ENCODE measurements around the gene LCE2B.
"Not testable (repeated sequence)": the region's sequence is repeated elsewhere in the genome, so short reads cannot be mapped to it uniquely, and the experiment has no call there.

GRCh38 chr1:152685823-152686222 is at the start of gene LCE2B:
- TF ChIP-seq POLR2A, CTCF (IDR thresholded peaks at IDR 0.05): not testable (repeated sequence)

All from thyroid gland (tissue), 4 donors.